Kidney epithelial cell (primary cell): ENCODE results near the gene ABLIM3. TPM values are rescaled to one million over a fixed set of nuclear protein-coding genes. Genes with fewer than 3 reads are reported as not detected.

Experiments used
- DNase-seq: peaks from one replicate; pipeline ENCODE4 v3.0.0-alpha.2; 2010; ENCODE audit warnings: low read depth
- H3K27me3 ChIP-seq: 2 replicates; pipeline ENCODE4 v1.6.0; 2011; ENCODE audit warnings: low read length; ENCODE audit not compliant: control insufficient read depth, insufficient read depth
- H3K36me3 ChIP-seq: 2 replicates; pipeline ENCODE4 v1.5.1; 2011; ENCODE audit warnings: low read length; ENCODE audit not compliant: control insufficient read depth, insufficient read depth
- H3K4me3 ChIP-seq: 2 replicates; pipeline ENCODE4 v1.5.1; 2011; ENCODE audit warnings: low read depth, mild to moderate bottlenecking, control low read depth, low read length
- total RNA-seq: library from RNA; depleted of rRNA; stranded (reverse); fragments of >200 nt; gene quantifications from 2 replicates; pipeline ENCODE4 v1.2.3, GENCODE V29; 2015
- TF ChIP-seq, protein P1 (sequence below): IDR thresholded peaks from 2 replicates; pipeline ENCODE4 v1.5.1; 2011; ENCODE audit warnings: mild to moderate bottlenecking, moderate library complexity, low read length, control low read depth, inconsistent platforms; ENCODE audit not compliant: insufficient read depth, poor library complexity, severe bottlenecking

Gene ABLIM3
- total RNA-seq, 1 donor from 2014 or later = 35.2 TPM

DNA sequence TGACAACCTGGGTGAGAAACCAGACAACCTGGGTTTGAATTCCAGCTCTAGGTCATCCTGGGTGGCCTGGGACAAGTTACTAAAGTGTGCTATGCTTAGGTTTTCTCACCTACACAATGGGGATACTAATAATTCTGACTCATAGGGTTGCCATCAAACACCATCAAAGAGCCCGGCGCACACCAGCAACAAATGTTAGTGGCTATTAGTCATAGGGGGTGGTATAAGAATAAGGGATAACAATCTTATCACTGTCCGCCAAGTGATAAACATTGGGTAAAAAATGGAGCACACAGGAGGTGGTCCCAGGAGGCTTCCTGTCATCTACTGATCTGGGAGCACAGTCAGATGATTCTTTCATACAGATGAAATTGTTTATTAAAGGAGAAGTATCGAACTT lies 68.9 kb downstream of the ABLIM3 start:
- TF ChIP-seq, protein P1, sequence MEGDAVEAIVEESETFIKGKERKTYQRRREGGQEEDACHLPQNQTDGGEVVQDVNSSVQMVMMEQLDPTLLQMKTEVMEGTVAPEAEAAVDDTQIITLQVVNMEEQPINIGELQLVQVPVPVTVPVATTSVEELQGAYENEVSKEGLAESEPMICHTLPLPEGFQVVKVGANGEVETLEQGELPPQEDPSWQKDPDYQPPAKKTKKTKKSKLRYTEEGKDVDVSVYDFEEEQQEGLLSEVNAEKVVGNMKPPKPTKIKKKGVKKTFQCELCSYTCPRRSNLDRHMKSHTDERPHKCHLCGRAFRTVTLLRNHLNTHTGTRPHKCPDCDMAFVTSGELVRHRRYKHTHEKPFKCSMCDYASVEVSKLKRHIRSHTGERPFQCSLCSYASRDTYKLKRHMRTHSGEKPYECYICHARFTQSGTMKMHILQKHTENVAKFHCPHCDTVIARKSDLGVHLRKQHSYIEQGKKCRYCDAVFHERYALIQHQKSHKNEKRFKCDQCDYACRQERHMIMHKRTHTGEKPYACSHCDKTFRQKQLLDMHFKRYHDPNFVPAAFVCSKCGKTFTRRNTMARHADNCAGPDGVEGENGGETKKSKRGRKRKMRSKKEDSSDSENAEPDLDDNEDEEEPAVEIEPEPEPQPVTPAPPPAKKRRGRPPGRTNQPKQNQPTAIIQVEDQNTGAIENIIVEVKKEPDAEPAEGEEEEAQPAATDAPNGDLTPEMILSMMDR = no peak
- no peaks in the 10 kb centered on the region for H3K36me3 ChIP-seq
- DNase-seq = no peak
- H3K27me3 ChIP-seq = no peaks in the 10 kb centered on the region
- no peak overlapping the region for H3K4me3 ChIP-seq

DNA sequence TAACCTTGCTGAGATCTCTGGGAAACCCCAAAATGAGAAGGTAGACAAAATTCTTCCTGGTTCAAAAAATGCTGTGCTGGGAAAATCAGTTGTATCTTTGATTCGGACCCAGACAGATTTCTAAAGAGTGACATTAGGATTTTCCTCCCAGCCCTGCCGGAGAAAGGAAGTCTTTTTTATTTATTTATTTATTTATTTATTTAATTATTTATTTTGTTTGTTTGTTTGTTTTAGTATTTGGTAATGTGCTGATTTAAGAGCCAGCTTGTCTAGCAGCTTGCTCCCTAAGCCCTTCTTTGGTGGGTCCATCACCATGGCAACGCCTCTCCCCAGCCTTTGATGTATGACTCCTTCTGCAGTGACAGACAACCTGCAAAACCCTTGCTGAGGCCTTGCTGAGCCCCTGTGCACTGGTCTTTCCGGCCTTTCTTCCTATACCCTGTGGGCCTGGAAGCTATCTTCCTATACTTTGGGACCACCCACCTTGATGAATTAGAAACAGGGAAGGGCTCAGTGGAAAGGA lies 69.7 kb downstream of the ABLIM3 start:
- H3K36me3 ChIP-seq = no peaks in the 10 kb centered on the region
- H3K27me3 ChIP-seq = no peaks in the 10 kb centered on the region
- no peak for DNase-seq
- no peak overlapping the region for H3K4me3 ChIP-seq
- TF ChIP-seq, protein P1 = no peak

DNA sequence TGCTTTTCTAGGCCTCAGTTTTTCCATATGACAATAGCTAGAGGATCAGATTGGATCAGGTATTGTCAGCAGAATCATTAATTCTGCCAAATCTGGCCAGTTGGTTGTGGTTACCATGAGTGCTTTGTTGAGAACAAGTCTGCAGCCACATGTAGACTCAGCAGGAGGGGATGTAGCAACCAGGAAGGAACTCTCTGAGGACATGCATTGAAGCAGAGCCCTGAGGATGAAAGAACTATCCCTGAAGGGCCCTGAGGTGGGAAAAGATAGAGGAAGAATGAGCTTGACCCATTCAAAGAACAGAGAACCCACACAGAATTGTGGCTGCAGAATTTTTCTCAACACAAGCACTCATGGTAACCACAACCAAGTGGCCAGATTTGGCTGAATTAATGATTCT lies 70.3 kb downstream of the ABLIM3 start:
- TF ChIP-seq, protein P1 = no peak
- DNase-seq = no peak

DNA sequence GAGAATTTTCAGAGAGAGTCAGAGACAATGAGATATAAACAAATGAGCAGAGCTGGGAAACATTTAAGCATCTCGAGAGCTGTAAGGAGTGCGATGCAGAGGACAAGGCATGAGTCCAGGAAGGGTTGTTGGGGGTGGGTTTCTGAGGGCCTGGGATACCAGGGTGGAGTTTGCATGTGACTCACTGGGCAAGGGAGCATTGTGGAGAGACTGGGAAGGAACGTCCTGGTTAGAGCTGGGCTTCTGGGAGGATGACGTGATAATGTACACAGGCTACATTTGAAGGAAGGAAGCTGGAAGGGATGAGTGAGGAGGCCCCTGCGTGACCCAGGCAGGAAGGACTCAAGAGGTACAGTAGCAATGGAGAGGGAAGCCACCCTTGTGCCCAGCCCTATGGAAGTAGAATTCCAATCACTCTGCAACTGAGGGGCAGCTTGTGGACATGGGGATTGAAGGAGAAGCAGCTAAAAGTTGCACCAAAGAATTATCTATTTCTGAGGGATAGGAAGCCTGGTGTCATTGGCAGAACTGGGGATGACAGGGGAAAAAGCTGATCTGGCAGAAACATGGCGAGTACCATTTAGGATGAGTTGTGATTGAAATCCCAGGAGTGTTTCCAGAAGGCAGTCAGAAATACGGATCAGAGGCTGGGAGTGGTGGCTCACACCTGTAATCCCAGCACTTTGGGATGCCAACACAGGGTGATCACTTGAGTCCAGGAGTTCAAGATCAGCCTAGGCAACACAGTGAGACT lies 71.1 kb downstream of the ABLIM3 start:
- DNase-seq = no peak

More for the DNA sequence above, 70.3 kb downstream of the ABLIM3 start:
- no peaks in the 10 kb centered on the region for H3K36me3 ChIP-seq
- no peaks in the 10 kb centered on the region for H3K27me3 ChIP-seq
- no peak overlapping the region for H3K4me3 ChIP-seq

DNA sequence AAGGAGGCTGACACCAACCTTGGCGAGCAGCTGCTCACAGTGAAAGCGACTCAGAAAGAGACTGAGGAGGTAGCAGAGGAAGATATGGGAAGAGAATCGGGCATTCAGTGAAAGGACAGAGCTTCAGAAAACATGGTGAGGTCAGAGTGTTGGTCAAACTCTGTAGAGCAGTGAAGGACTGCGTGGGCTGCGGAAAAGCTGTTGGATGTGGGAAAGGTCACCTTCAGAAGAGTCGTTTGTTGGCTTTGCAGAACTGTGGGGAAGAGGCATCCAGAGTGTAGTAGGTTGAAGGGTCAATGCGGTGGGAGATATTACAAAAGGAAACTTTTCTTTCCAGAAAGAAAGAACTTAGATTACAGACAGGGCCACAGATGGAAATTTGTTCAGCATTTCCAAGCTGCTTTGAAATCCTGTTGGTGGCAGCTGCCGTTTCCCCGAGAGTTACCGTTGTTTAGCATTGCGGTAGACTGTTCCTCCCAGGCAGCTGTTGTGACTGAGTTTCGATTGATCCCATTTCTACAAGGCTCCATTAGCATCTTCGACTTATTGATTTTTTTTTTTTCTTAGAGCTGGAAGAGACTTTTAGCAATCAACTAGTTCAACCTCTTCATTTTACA lies 72.1 kb downstream of the ABLIM3 start:
- no peaks in the 10 kb centered on the region for H3K36me3 ChIP-seq
- H3K27me3 ChIP-seq = no peaks in the 10 kb centered on the region
- no peak overlapping the region for H3K4me3 ChIP-seq
- TF ChIP-seq, protein P1 = no peak
- no peak for DNase-seq

More for the DNA sequence above, 71.1 kb downstream of the ABLIM3 start:
- Histone ChIP-seq H3K4me3 (no peak overlapping the region), H3K36me3 (no peaks in the 10 kb centered on the region), H3K27me3 (no peaks in the 10 kb centered on the region)
- TF ChIP-seq, protein P1 = no peak
